Psoas muscle (tissue), 8 donors: ENCODE results near the gene HYDIN. TPM values are rescaled to one million over a fixed set of nuclear protein-coding genes. Genes with fewer than 3 reads are reported as not detected.
"Not testable (repeated sequence)": the region's sequence is repeated elsewhere in the genome, so short reads cannot be mapped to it uniquely, and the experiment has no call there.

ENCODE experiments used
- ATAC-seq, 4 donors: fragments of 200-7000 bp; cut with Tn5 transposase; one replicate each; pipeline ENCODE4 v1.9.1; 2020; ENCODE audit warnings: moderate library complexity in 3 of 4, mild to moderate bottlenecking in 2 of 4
- DNase-seq, 2 donors: peaks; one replicate each; pipeline ENCODE4 v3.0.0-alpha.2; 2020
- H3K27ac ChIP-seq: fragments of 200-600 bp; one replicate; pipeline ENCODE4 v1.8.0; 2022
- H3K27me3 ChIP-seq, 3 donors: fragments of 200-600 bp in 1 of 3; one replicate each; pipeline versions ENCODE4 v1.6.1 to v1.8.0; 2013 to 2022; ENCODE audit warnings: low read length in 2 of 3, mild to moderate bottlenecking in 2 of 3, moderate library complexity in 1 of 3; ENCODE audit not compliant: insufficient read depth in 3 of 3
- H3K36me3 ChIP-seq, 2 donors: fragments of 200-600 bp in 1 of 2; one replicate each; pipeline versions ENCODE4 v1.6.1 to v1.8.0; 2013 to 2022; ENCODE audit warnings: low read depth in 1 of 2, mild to moderate bottlenecking in 1 of 2, moderate library complexity in 1 of 2; ENCODE audit not compliant: insufficient read depth in 1 of 2
- H3K4me1 ChIP-seq: fragments of 200-600 bp; one replicate; pipeline ENCODE4 v1.8.0; 2022
- H3K4me3 ChIP-seq: fragments of 200-600 bp; one replicate; pipeline ENCODE4 v1.8.0; 2022; ENCODE audit warnings: mild to moderate bottlenecking
- H3K9me3 ChIP-seq: fragments of 200-600 bp; one replicate; pipeline ENCODE4 v1.8.0; 2022
- WGBS, 3 donors: extraction: QIAGEN DNeasy Blood & Tissue Kit; methylation state at CpG; one replicate each; pipeline versions ENCODE4 v1.1.6 to v1.1.7; 2013; 5-methylcytosine and 5-hydroxymethylcytosine counted together
- intact Hi-C, 2 donors: fragments of 100-400 bp; cut with DNase I; formaldehyde crosslinking; loops; one replicate each; pipeline versions ENCODE4 v1.11.0 to v1.14.2; 2022
- polyA plus RNA-seq, 3 donors: library from polyadenylated mRNA; stranded (reverse); fragments of 200-250 nt; gene quantifications; one replicate each; pipeline ENCODE4 v1.2.3, GENCODE V29; 2013
- total RNA-seq, 4 donors: library from RNA; stranded (reverse); fragmentation: NEBNext Ultra II Directional in 2 of 4; extraction: Animal tissue kit (Norgen Biotek cat#: 25700) in 2 of 4; gene quantifications; one replicate each; pipeline versions ENCODE4 v1.2.1 to v1.2.4, GENCODE V29; 2021 to 2023
- donor health status: healthy with polysubstance abuse.
- donor health status: DM: no; HTN: no; CAD: no; lungs with moderate emphysema.
- donor health status: Bipolar disorder and iron deficiency.
- donor health status: healthy.
- donor health status: DM: yes; HTN: yes; CAD: no.
- donor health status: DM: no; HTN: no; CAD: no.
- donor health status: DM: no; HTN: no; CAD: no.
- donor health status: DM: yes; HTN: yes; CAD: no.

HYDIN gene
- total and polyA plus RNA-seq, 7 donors: 0.16 to 0.85 (median 0.29) TPM; not detected in 3

GRCh38 chr16:70888208-70888607 lies 342.3 kb downstream of the HYDIN start:
- H3K27ac ChIP-seq, DNase-seq, H3K27me3 ChIP-seq, intact Hi-C loops, H3K36me3 ChIP-seq, H3K4me1 ChIP-seq, ATAC-seq, H3K9me3 ChIP-seq, H3K4me3 ChIP-seq: not testable (repeated sequence)
- no CpG with 5 or more reads among the region's 1 CpG for WGBS, 3 donors

GRCh38 chr16:70884652-70885051 lies 345.9 kb downstream of the HYDIN start:
- H3K36me3 ChIP-seq, DNase-seq, H3K9me3 ChIP-seq, H3K27ac ChIP-seq, H3K4me3 ChIP-seq, H3K27me3 ChIP-seq, intact Hi-C loops, ATAC-seq, H3K4me1 ChIP-seq: not testable (repeated sequence)
- WGBS, 3 donors: 57 to 78% (median 76%) methylated on average over 2 to 4 of the region's 4 CpGs

GRCh38 chr16:70882311-70882710 lies 348.2 kb downstream of the HYDIN start:
- H3K27ac ChIP-seq, intact Hi-C loops, H3K27me3 ChIP-seq, H3K9me3 ChIP-seq, H3K4me3 ChIP-seq, DNase-seq, ATAC-seq, H3K4me1 ChIP-seq, H3K36me3 ChIP-seq: not testable (repeated sequence)
- WGBS, 3 donors: 87 to 91% (median 88%) methylated on average over 6 to 8 of the region's 8 CpGs

GRCh38 chr16:70877895-70878294 lies 352.6 kb downstream of the HYDIN start:
- ATAC-seq, H3K4me3 ChIP-seq, H3K27me3 ChIP-seq, intact Hi-C loops, DNase-seq, H3K9me3 ChIP-seq, H3K36me3 ChIP-seq, H3K4me1 ChIP-seq, H3K27ac ChIP-seq: not testable (repeated sequence)
- WGBS, 3 donors: 56 to 58% (median 56%) methylated on average over 3 to 4 of the region's 5 CpGs

- intact Hi-C loops, ATAC-seq: not testable (repeated sequence)
Measured at GRCh38 chr16:70876442-70876841, 354.1 kb downstream of the HYDIN start.

GRCh38 chr16:70864698-70865097 lies 365.8 kb downstream of the HYDIN start:
- H3K27ac ChIP-seq, H3K4me1 ChIP-seq, H3K4me3 ChIP-seq, H3K9me3 ChIP-seq, ATAC-seq, H3K27me3 ChIP-seq, DNase-seq, H3K36me3 ChIP-seq, intact Hi-C loops: not testable (repeated sequence)
- WGBS, 3 donors: 72 to 75% (median 73%) methylated on average over 5 of the region's 5 CpGs

More at GRCh38 chr16:70876442-70876841, 354.1 kb downstream of the HYDIN start:
- WGBS, 3 donors: no CpG with 5 or more reads among the region's 1 CpG
- H3K4me3 ChIP-seq, DNase-seq, H3K9me3 ChIP-seq, H3K36me3 ChIP-seq, H3K4me1 ChIP-seq, H3K27me3 ChIP-seq, H3K27ac ChIP-seq: not testable (repeated sequence)

GRCh38 chr16:70861996-70862395 lies 368.5 kb downstream of the HYDIN start:
- ATAC-seq, DNase-seq, H3K4me3 ChIP-seq, H3K9me3 ChIP-seq, H3K36me3 ChIP-seq, H3K27me3 ChIP-seq, H3K27ac ChIP-seq, H3K4me1 ChIP-seq, intact Hi-C loops: not testable (repeated sequence)
- 31 to 44% (median 43%) methylated on average over 7 to 8 of the region's 9 CpGs for WGBS, 3 donors

GRCh38 chr16:70851299-70851698 lies 379.2 kb downstream of the HYDIN start:
- H3K36me3 ChIP-seq, H3K4me1 ChIP-seq, H3K27me3 ChIP-seq, intact Hi-C loops, H3K4me3 ChIP-seq, H3K9me3 ChIP-seq, ATAC-seq, H3K27ac ChIP-seq, DNase-seq: not testable (repeated sequence)
- WGBS, 3 donors: 45 to 67% (median 59%) methylated on average over 3 to 4 of the region's 4 CpGs

- H3K9me3 ChIP-seq, DNase-seq, H3K27me3 ChIP-seq, ATAC-seq, H3K4me3 ChIP-seq, H3K36me3 ChIP-seq, intact Hi-C loops, H3K4me1 ChIP-seq, H3K27ac ChIP-seq: not testable (repeated sequence)
- WGBS, 3 donors: 38 to 65% (median 60%) methylated on average over 1 to 2 of the region's 4 CpGs
Measured at GRCh38 chr16:70823498-70824118, 406.9 kb downstream of the HYDIN start.

GRCh38 chr16:70822734-70823133 lies 407.8 kb downstream of the HYDIN start:
- H3K9me3 ChIP-seq, DNase-seq, H3K27ac ChIP-seq, intact Hi-C loops, H3K36me3 ChIP-seq, H3K27me3 ChIP-seq, H3K4me3 ChIP-seq, ATAC-seq, H3K4me1 ChIP-seq: not testable (repeated sequence)
- 29% methylated on average over 1 of the region's 2 CpGs; no CpG with 5 or more reads in 2 of the 3 donors for WGBS, 3 donors

- ATAC-seq, H3K4me3 ChIP-seq, H3K36me3 ChIP-seq, H3K4me1 ChIP-seq, DNase-seq, intact Hi-C loops, H3K27me3 ChIP-seq, H3K27ac ChIP-seq, H3K9me3 ChIP-seq: not testable (repeated sequence)
- WGBS, 3 donors: 71 to 83% (median 79%) methylated on average over 9 to 10 of the region's 13 CpGs
Measured at GRCh38 chr16:70818088-70818487, 412.4 kb downstream of the HYDIN start.
